Type B pancreatic cell (in vitro differentiated cells): Measurements from ENCODE around the gene LDHD. TPM values are rescaled to one million over a fixed set of nuclear protein-coding genes. Genes with fewer than 3 reads are reported as not detected.

Experiments
- DNase-seq: peaks from one replicate; pipeline ENCODE4 v3.0.0; 2021; ENCODE audit warnings: mixed read lengths; ENCODE audit not compliant: unreplicated experiment; ENCODE audit errors: extremely low spot score
- H3K27ac Mint-ChIP-seq: 2 replicates; pipeline ENCODE4 v1.8.0; 2021; ENCODE audit warnings: mild to moderate bottlenecking, mixed read lengths
- H3K27me3 Mint-ChIP-seq: 2 replicates; pipeline ENCODE4 v1.8.0; 2021; ENCODE audit warnings: mixed read lengths
- H3K36me3 Mint-ChIP-seq: 2 replicates; pipeline ENCODE4 v1.8.0; 2021; ENCODE audit warnings: mixed read lengths
- H3K4me1 Mint-ChIP-seq: one replicate; pipeline ENCODE4 v1.8.0; 2021; ENCODE audit warnings: mixed read lengths; ENCODE audit not compliant: unreplicated experiment
- H3K4me3 Mint-ChIP-seq: 2 replicates; pipeline ENCODE4 v1.8.0; 2021; ENCODE audit warnings: mild to moderate bottlenecking, mixed read lengths
- H3K9me3 Mint-ChIP-seq: 2 replicates; pipeline ENCODE4 v1.8.0; 2021; ENCODE audit warnings: mixed read lengths
- total RNA-seq: library from RNA; stranded (reverse); gene quantifications from 2 replicates; pipeline ENCODE4 v1.2.1, GENCODE V29; 2021; ENCODE audit warnings: low replicate concordance
- TF ChIP-seq, protein P1 (sequence below): fragments of 200-600 bp; sonication (generic); conservative IDR thresholded peaks from 2 replicates; pipeline ENCODE4 v1.5.0; 2021; ENCODE audit warnings: antibody characterized with exemption, mild to moderate bottlenecking

The LDHD gene
- total RNA-seq, 1 donor from 2014 or later: 1.8 TPM

GRCh38 chr16:75147968-75148310, 31.4 kb upstream of the LDHD start:
- Mint-ChIP-seq H3K27ac (peak overlapping the region; percentile 61), H3K4me3 (peak overlapping the region; percentile 92), H3K9me3 (peaks cover 10% of the 10 kb centered on the region), H3K36me3 (peaks cover 27% of the 10 kb centered on the region), H3K27me3 (no peaks in the 10 kb centered on the region), H3K4me1 (peaks cover 4% of the 10 kb centered on the region)
- DNase-seq: no peak
- TF ChIP-seq, protein P1, sequence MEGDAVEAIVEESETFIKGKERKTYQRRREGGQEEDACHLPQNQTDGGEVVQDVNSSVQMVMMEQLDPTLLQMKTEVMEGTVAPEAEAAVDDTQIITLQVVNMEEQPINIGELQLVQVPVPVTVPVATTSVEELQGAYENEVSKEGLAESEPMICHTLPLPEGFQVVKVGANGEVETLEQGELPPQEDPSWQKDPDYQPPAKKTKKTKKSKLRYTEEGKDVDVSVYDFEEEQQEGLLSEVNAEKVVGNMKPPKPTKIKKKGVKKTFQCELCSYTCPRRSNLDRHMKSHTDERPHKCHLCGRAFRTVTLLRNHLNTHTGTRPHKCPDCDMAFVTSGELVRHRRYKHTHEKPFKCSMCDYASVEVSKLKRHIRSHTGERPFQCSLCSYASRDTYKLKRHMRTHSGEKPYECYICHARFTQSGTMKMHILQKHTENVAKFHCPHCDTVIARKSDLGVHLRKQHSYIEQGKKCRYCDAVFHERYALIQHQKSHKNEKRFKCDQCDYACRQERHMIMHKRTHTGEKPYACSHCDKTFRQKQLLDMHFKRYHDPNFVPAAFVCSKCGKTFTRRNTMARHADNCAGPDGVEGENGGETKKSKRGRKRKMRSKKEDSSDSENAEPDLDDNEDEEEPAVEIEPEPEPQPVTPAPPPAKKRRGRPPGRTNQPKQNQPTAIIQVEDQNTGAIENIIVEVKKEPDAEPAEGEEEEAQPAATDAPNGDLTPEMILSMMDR: no peak

GRCh38 chr16:75143941-75144340, 27.4 kb upstream of the LDHD start:
- Mint-ChIP-seq H3K9me3 (no peaks in the 10 kb centered on the region), H3K27me3 (no peaks in the 10 kb centered on the region), H3K36me3 (peaks cover 5% of the 10 kb centered on the region), H3K27ac (no peak overlapping the region), H3K4me1 (peaks cover 1% of the 10 kb centered on the region), H3K4me3 (no peak overlapping the region)
- peak; percentile 4 for DNase-seq
- TF ChIP-seq, protein P1: no peak

- Mint-ChIP-seq H3K36me3 (peaks cover 3% of the 10 kb centered on the region), H3K4me1 (peaks cover 6% of the 10 kb centered on the region), H3K27me3 (no peaks in the 10 kb centered on the region), H3K4me3 (no peak overlapping the region), H3K9me3 (no peaks in the 10 kb centered on the region), H3K27ac (no peak overlapping the region)
- DNase-seq: no peak
- TF ChIP-seq, protein P1: no peak
Measured at GRCh38 chr16:75139498-75139897, 22.9 kb upstream of the LDHD start.

GRCh38 chr16:75138636-75139035, 22.1 kb upstream of the LDHD start:
- TF ChIP-seq, protein P1: no peak
- no peak overlapping the region for H3K27ac Mint-ChIP-seq
- no peak overlapping the region for H3K4me3 Mint-ChIP-seq
- peaks cover 3% of the 10 kb centered on the region for H3K36me3 Mint-ChIP-seq
- no peaks in the 10 kb centered on the region for H3K9me3 Mint-ChIP-seq
- DNase-seq: no peak
- H3K27me3 Mint-ChIP-seq: no peaks in the 10 kb centered on the region
- peaks cover 6% of the 10 kb centered on the region for H3K4me1 Mint-ChIP-seq

DNA sequence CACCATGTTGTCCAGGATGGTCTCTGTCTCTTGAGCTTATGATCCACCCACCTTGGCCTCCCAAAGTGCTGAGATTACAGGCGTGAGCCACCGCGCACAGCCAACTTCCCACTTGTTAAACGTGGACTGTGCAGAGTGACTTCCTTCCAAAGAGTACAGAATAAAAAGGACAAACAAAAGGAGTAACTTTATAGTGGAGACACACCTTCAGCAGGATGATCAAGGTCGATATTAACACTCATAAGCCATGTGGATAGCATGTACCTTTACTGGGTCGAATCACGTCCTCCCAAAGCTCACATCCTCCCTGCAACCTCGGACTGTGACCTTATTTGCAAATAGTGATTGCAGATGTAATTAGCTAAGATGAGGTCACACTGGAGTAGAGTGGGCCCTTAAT, 21.7 kb upstream of the LDHD start:
- no peak overlapping the region for H3K27ac Mint-ChIP-seq
- H3K36me3 Mint-ChIP-seq: peaks cover 3% of the 10 kb centered on the region
- no peak overlapping the region for H3K4me3 Mint-ChIP-seq
- H3K4me1 Mint-ChIP-seq: peaks cover 6% of the 10 kb centered on the region
- H3K9me3 Mint-ChIP-seq: no peaks in the 10 kb centered on the region
- H3K27me3 Mint-ChIP-seq: no peaks in the 10 kb centered on the region
- TF ChIP-seq, protein P1: no peak
- no peak for DNase-seq

- H3K27ac Mint-ChIP-seq: no peak overlapping the region
- no peaks in the 10 kb centered on the region for H3K9me3 Mint-ChIP-seq
- H3K4me3 Mint-ChIP-seq: no peak overlapping the region
- no peaks in the 10 kb centered on the region for H3K27me3 Mint-ChIP-seq
- TF ChIP-seq, protein P1: no peak
- H3K4me1 Mint-ChIP-seq: peaks cover 13% of the 10 kb centered on the region
- no peaks in the 10 kb centered on the region for H3K36me3 Mint-ChIP-seq
- no peak for DNase-seq
Measured at GRCh38 chr16:75131081-75131480, 14.5 kb upstream of the LDHD start.
